Esophagus (tissue), 2 donors: ENCODE data around the gene BRME1. TPM values are rescaled to one million over a fixed set of nuclear protein-coding genes. Genes with fewer than 3 reads are reported as not detected.
A peak's percentile ranks its signal among the peaks of the same experiment; 100 is the strongest.

ENCODE experiments used
- H3K27ac ChIP-seq, 2 donors: one replicate each; pipeline ENCODE4 v1.5.1; 2013; ENCODE audit warnings: low read depth in 2 of 2, mild to moderate bottlenecking in 2 of 2, inconsistent platforms in 1 of 2, low read length in 1 of 2, moderate library complexity in 1 of 2
- H3K27me3 ChIP-seq, 2 donors: one replicate each; pipeline ENCODE4 v1.6.1; 2013; ENCODE audit warnings: low read length in 2 of 2, control low read depth in 1 of 2, mild to moderate bottlenecking in 1 of 2; ENCODE audit not compliant: insufficient read depth in 2 of 2, control insufficient read depth in 1 of 2
- H3K36me3 ChIP-seq, 2 donors: one replicate each; pipeline ENCODE4 v1.6.1; 2013; ENCODE audit warnings: low read length in 1 of 2; ENCODE audit not compliant: control insufficient read depth in 2 of 2, insufficient read depth in 2 of 2
- H3K4me1 ChIP-seq, 2 donors: one replicate each; pipeline ENCODE4 v1.6.1; 2013; ENCODE audit warnings: low read length in 1 of 2; ENCODE audit not compliant: control insufficient read depth in 2 of 2, insufficient read depth in 2 of 2
- H3K4me3 ChIP-seq, 2 donors: one replicate each; pipeline ENCODE4 v1.5.1; 2013; ENCODE audit warnings: low read length in 2 of 2, mild to moderate bottlenecking in 2 of 2, low read depth in 1 of 2, moderate library complexity in 1 of 2
- H3K9me3 ChIP-seq, 2 donors: one replicate each; pipeline ENCODE4 v1.6.1; 2013; ENCODE audit warnings: mild to moderate bottlenecking in 2 of 2, low read depth in 1 of 2, low read length in 1 of 2, moderate library complexity in 1 of 2; ENCODE audit not compliant: control insufficient read depth in 2 of 2, insufficient read depth in 1 of 2
- WGBS, 2 donors: extraction: QIAGEN DNeasy Blood & Tissue Kit; methylation state at CpG; one replicate each; pipeline ENCODE4 v1.1.7; 2013; 5-methylcytosine and 5-hydroxymethylcytosine counted together
- polyA plus RNA-seq, 2 donors: library from polyadenylated mRNA; stranded (reverse); fragments of 200-250 nt; gene quantifications; one replicate each; pipeline ENCODE4 v1.2.3, GENCODE V29; 2013
- donor health status: healthy with polysubstance abuse.
- donor health status: Bipolar disorder and iron deficiency.

Gene BRME1
- polyA plus RNA-seq: 10 to 100 TPM in 1 of 2 donors, 1 to 10 TPM in 1; 7.5 to 13.0 TPM

DNA sequence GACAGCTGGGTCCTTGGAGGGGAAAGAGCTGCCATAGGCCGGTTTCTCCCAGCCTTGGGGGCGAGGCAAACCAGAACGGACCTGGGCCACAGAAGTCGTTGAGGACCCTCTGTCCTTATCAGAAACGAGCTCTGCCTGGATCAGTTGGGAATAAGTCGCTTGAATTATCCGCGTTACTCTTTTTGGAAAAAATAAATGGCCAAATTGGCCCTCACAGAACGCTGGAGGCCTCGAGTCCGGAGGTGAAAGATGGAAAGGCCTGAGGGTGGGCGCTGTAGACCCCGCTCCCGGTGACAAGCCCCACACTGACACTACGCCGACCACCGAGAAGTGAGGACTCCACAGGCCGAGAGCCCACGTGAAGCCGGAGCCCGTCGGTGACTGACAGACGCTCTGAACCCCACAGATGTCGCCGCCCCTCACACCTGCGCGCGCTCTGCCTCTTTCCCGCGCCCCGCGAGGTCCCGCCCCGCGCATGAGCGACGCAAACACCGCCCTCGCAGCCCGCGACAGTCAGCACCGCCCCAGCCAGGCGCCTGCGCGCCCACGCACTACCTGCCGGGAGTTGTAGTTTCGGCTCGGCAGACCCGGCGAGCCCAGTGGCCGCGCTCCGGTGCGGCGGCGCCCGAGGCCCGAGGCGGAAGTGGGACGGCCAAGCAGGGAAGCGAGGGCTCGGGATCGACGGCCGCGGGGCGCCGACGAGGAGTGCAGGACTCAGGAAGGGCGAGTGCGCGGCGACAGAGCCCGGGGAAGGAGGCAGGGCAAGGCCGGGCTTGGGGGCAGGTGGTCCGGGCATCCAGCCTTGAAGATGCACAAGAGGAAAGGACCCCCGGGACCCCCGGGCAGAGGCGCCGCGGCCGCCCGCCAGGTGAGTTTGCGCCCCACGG is at the start of gene BRME1, which contains the start of gene CC2D1A:
BRME1 (minus strand) TSS at position 484 of the 887 bp plus-strand sequence. CDS start 1,225 bp downstream, outside the sequence.
CC2D1A (plus strand) TSS at position 568 of the 887 bp plus-strand sequence; CDS start at position 809, 241 bp downstream.
- Histone ChIP-seq H3K27ac (peak within 1 kb of the TSS; percentile 83 to 86), H3K36me3 (peaks cover 0 to 4% of the 10 kb centered on the region in 2 donors), H3K4me1 (peaks cover 0 to 5% of the 10 kb centered on the region in 2 donors), H3K9me3 (no peaks in the 10 kb centered on the region), H3K27me3 (no peaks in the 10 kb centered on the region), H3K4me3 (peak within 1 kb of the TSS; percentile 65 to 81)
- 8 to 9% methylated on average over 76 to 86 of the region's 86 CpGs for WGBS, 2 donors

DNA sequence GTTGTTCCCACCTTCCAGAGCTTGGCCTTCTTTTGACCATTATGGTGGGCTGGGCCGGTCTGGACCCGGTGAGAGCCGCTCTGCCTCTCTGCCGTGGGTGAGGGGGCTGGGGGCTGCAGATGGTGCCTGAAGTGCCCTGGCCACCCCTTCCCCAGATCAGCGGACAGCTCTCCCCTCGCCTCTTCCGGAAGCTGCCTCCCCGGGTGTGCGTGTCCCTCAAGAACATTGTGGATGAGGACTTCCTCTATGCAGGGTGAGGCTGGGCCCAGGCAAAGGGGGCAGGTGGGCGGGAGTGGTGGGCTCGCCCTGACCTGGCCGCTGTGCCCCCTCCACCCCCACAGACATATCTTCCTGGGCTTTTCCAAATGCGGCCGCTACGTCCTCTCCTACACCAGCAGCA is 48.3 kb upstream of the BRME1 start:
- H3K9me3 ChIP-seq: no peaks in the 10 kb centered on the region
- peaks cover 0 to 27% of the 10 kb centered on the region in 2 donors for H3K36me3 ChIP-seq
- H3K4me1 ChIP-seq: peaks cover 4 to 14% of the 10 kb centered on the region in 2 donors
- H3K27me3 ChIP-seq: no peaks in the 10 kb centered on the region
- 92 to 95% methylated on average over 15 of the region's 15 CpGs for WGBS, 2 donors
- no peak overlapping the region for H3K27ac ChIP-seq
- H3K4me3 ChIP-seq: no peak overlapping the region

DNA sequence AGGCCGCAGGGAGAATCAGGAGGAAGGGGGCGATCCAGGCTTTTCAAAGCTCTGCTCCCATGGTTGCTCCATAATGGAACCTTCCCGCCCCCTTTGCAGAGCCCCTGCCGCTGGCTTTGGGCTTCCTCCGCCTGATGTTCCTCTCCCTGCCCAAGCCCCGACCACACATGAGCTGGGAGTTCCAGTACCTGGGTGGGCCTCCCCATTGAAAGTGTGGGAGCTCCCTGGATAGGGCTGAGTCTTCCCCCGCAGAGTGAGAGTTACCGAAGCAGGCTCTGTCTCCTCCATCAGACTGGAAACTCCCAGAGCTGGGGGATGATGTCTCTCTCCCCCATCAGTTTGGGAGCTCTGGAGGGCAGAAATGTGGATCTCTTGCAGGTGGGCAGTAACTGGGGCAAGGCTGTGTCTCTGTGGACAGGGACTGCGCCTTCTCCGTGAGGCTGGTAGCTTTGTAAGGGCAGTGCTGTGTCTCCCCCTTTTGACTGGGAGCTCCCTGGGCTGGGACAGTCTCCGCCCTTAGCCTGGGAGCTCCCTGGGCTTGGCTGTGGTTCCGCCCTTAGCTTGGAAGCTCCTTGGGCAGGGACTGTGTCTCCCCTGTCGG is 47.1 kb upstream of the BRME1 start:
- Histone ChIP-seq H3K27ac (peak overlapping the region; percentile 82 to 92), H3K9me3 (no peaks in the 10 kb centered on the region), H3K4me3 (peak overlapping the region; percentile 69 to 98), H3K4me1 (peaks cover 4 to 14% of the 10 kb centered on the region in 2 donors), H3K27me3 (no peaks in the 10 kb centered on the region), H3K36me3 (peaks cover 0 to 20% of the 10 kb centered on the region in 2 donors)
- 3 to 4% methylated on average over 12 to 13 of the region's 13 CpGs for WGBS, 2 donors

DNA sequence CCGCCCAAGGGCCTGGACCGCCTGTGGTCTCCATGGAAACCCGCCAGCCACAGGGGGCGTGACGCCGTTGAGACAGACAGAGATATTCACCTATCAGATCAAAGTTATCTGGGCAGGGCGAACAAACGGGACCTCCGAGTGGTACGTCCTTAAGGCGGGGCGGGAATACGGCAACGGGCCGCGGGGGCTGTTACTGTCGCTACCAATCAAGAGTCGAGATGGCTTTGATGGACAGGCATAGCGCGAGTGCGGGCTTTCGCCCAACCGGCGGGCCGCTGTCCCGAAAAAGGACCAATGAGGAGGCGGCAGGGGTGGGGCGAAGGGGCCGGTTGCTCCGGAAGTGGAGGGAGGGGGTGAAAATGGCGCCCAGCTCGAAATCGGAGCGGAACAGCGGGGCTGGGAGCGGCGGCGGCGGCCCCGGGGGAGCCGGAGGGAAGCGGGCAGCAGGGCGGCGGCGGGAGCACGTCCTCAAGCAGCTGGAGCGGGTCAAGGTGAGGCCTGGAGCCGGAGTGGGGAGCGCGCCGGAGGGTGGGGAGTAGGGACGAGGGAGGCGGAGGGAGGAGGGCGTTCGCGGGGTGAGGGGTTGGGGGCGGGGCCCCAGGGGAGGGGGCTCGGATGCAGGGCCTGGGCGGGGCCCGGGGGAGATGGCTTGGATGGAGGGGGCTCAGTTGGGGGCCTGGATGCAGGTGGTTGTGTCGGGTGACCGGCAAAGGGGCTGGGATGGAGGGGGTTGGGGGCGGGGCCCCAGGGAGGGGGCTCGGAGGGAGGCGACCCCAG is 46.4 kb upstream of the BRME1 start, which contains the start of gene DCAF15:
DCAF15 (plus strand) TSS at position 356 of the 777 bp plus-strand sequence; CDS start at position 360, 4 bp downstream.
- no peaks in the 10 kb centered on the region for H3K9me3 ChIP-seq
- WGBS, 2 donors: 0 to 1% methylated on average over 52 to 63 of the region's 65 CpGs

DNA sequence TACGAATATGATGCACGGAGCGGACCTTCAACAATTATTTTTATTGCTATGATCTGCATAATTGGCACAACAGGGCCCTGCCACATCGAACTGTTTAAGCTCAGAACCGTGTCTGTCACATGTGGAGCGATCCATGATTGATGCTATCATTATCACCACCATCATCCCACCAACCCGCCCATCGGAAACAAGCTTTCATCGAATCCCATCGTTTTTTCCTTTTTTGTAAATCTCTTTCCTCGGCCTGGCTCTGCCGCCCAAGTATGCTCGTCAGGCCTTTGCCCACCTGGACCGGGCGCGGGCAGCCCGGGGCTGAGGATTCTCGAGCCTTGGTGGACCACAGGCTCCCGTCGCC is 45.9 kb upstream of the BRME1 start:
- H3K27me3 ChIP-seq: no peaks in the 10 kb centered on the region
- no peaks in the 10 kb centered on the region for H3K9me3 ChIP-seq
- H3K36me3 ChIP-seq: peaks cover 0 to 14% of the 10 kb centered on the region in 2 donors
- peak overlapping the region in 1 of 2 donors; percentile 69 for H3K4me3 ChIP-seq
- WGBS, 2 donors: 10 to 11% methylated on average over 20 of the region's 20 CpGs
- H3K4me1 ChIP-seq: peaks cover 4 to 14% of the 10 kb centered on the region in 2 donors
- no peak overlapping the region for H3K27ac ChIP-seq

More for the DNA sequence above, 46.4 kb upstream of the BRME1 start, which contains the start of gene DCAF15:
- H3K27ac ChIP-seq: peak within 1 kb of the TSS; percentile 82 to 92
- H3K36me3 ChIP-seq: peaks cover 0 to 16% of the 10 kb centered on the region in 2 donors
- H3K4me1 ChIP-seq: peaks cover 4 to 14% of the 10 kb centered on the region in 2 donors
- H3K27me3 ChIP-seq: no peaks in the 10 kb centered on the region
- H3K4me3 ChIP-seq: peak within 1 kb of the TSS; percentile 69 to 98

DNA sequence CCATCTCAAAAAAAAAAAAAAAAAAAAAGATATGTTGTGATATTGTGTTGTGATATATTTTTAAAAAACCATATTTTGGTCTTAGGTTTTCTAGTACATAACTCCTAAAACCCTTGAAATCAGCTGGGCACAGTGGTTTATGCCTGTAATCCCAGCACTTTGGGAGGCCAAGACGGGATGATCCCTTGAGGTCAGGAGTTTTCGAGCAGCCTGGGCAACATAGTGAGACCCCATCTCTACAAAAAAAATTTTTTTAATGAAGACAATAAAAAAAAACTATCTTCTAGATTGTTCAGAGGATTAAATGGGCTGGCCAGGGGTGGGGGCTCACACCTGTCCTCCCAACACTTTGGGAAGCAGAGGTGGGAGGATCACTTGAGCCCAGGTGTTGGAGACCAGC is 45.1 kb upstream of the BRME1 start:
- no peak overlapping the region for H3K27ac ChIP-seq
- H3K4me1 ChIP-seq: peaks cover 4 to 14% of the 10 kb centered on the region in 2 donors
- WGBS, 2 donors: 87 to 88% methylated on average over 2 of the region's 2 CpGs
- no peaks in the 10 kb centered on the region for H3K27me3 ChIP-seq
- H3K9me3 ChIP-seq: no peaks in the 10 kb centered on the region
- H3K4me3 ChIP-seq: no peak overlapping the region
- H3K36me3 ChIP-seq: peaks cover 0 to 8% of the 10 kb centered on the region in 2 donors

DNA sequence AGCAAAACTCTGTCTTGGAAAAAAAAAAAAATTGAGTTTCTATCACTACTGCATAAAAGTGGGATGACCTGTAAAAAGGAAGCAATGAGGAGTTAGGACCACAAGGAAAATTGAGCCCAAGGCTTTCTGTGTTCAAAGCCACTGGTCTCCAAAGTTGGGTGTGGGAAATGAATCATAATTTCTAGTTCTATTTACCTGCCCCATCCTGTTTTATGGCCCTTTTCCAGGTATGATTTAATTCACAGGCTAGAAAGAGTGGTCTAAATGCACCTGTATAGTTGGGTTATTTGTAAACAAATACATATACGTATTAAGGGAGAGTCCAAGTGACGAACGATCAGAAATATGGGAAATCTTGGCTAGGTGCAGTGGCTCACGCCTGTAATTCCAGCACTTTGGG is 40.5 kb upstream of the BRME1 start:
- Histone ChIP-seq H3K27me3 (no peaks in the 10 kb centered on the region), H3K4me3 (no peak overlapping the region), H3K9me3 (no peaks in the 10 kb centered on the region), H3K4me1 (no peaks in the 10 kb centered on the region), H3K36me3 (no peaks in the 10 kb centered on the region), H3K27ac (no peak overlapping the region)
- 63 to 69% methylated on average over 4 of the region's 4 CpGs for WGBS, 2 donors

DNA sequence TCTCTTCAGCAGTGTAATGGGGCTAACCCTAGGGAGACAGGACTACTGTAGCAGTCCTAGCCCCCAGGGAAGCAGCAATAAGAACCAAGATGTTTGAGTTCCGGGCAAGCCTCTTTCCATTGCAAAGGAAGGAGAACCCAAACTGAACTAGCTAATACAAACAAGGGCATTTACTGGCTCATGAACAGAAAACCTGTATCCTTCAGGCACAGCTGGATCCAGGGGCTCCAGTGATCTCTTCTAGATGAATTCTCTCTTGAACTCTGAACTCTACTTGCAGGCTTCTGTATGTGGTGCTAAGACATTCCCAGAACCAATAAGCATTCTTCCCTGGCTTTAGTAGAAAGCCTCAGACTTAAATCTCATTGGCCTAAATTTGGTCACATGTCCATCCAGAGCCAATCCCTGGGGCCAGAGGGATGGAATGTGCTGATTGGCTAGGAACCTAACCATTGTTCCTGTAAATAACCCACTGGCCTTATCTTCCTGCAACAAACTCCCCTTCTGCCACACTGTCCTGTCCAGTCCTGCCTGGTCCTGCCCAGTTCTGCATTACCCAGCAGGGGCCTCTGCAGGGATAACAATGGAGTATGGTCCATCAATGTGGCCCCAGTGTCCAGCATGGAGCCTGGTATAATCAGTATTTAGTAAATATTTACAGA is 36.2 kb upstream of the BRME1 start:
- Histone ChIP-seq H3K36me3 (no peaks in the 10 kb centered on the region), H3K27ac (no peak overlapping the region), H3K27me3 (no peaks in the 10 kb centered on the region), H3K9me3 (no peaks in the 10 kb centered on the region), H3K4me3 (no peak overlapping the region), H3K4me1 (peaks cover 0 to 4% of the 10 kb centered on the region in 2 donors)
- 98 to 100% methylated on average over 1 of the region's 1 CpG for WGBS, 2 donors
